ENCODE data around the gene TWIST2.

TWIST2 gene

DNA sequence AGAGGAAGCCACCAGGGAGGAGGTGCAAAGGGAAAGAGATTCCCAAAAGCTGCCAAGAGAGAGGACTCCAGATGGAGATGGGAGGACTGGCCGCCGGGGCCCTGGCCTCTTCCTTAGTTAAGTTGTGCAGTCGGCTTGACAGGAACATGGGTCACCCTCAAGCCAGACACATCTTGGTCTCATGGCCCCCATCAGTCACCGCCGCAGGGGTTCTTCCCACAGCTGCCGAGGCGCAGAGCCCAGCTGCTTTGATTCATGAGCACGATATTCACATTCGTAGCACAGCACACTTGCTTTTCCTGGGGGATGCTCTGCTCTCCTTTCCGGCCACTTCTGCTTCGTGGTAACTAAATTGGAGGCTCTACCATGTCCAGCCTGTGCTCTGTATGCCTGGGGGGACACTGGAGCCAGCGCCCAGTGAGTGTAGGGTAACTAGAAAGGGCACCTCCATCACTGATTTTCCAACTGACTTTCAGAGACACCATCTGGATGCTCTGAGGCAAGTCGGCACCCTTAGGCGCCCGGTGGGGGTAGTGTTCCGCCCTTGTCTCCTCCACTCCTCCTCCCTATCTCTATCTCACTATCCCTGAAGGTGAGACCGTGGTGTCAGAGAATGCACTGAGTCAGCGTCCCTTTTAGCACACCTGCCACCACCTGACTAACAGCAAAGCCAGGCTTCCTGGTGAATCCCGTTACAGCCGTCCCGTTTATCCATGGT lies 13.3 kb downstream of the TWIST2 start:
- DNase-seq (ENCODE audit: low read depth): no peak
- TF ChIP-seq, protein P1, sequence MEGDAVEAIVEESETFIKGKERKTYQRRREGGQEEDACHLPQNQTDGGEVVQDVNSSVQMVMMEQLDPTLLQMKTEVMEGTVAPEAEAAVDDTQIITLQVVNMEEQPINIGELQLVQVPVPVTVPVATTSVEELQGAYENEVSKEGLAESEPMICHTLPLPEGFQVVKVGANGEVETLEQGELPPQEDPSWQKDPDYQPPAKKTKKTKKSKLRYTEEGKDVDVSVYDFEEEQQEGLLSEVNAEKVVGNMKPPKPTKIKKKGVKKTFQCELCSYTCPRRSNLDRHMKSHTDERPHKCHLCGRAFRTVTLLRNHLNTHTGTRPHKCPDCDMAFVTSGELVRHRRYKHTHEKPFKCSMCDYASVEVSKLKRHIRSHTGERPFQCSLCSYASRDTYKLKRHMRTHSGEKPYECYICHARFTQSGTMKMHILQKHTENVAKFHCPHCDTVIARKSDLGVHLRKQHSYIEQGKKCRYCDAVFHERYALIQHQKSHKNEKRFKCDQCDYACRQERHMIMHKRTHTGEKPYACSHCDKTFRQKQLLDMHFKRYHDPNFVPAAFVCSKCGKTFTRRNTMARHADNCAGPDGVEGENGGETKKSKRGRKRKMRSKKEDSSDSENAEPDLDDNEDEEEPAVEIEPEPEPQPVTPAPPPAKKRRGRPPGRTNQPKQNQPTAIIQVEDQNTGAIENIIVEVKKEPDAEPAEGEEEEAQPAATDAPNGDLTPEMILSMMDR (IDR thresholded peaks at IDR 0.05; ENCODE audit: insufficient read depth, low read depth, low read length, missing control alignments): no peak
- no peak overlapping the region for H3K4me3 ChIP-seq (ENCODE audit: low read length)

DNA sequence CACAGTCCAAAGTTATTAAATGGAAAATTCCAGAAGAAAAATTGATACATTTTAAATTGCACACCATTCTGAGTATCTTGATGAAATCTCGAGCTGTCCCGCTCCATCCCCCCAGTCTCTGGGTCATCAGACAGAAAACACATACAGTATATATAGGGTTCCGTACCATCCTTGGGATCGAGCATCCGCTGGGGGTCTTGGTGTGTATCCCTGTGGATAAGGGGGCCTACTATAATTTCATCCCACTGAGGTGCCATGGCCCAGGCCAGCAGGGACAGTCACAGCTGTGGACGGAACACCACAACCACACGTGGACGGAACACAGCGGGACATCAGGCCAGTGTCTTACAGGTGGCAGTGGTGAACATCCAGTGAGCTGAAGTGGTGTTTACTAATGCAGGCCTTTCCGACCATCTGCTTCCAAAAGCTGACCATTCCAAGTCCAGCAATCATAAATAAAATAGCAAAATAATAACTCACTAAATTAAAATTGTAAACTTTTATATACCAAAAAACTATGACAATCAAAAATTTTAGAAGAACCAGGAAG lies 14.0 kb downstream of the TWIST2 start:
- no peak for DNase-seq (ENCODE audit: low read depth)
- no peak overlapping the region for H3K4me3 ChIP-seq (ENCODE audit: low read length)
- TF ChIP-seq, protein P1 (IDR thresholded peaks at IDR 0.05; ENCODE audit: insufficient read depth, low read depth, low read length, missing control alignments): no peak

DNA sequence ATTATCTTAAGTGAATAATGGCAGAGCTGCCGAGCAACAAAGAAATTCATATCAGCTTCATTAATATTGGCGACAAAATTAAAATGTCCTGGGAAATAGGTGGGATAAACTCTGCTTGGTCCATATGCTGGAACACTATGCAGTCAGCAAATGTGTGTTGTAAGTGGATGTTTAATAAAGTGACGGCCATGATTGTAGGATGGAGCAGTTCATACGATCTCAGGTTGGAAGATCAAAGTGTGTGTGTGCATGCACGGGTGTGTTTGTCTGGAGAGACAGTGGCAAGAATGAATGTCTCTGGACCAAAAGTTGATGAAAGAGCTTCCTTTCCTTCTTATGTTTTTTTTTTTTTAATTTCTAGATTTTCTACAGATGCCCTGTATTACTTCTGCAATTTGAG lies 14.8 kb downstream of the TWIST2 start:
- TF ChIP-seq, protein P1 (IDR thresholded peaks at IDR 0.05; ENCODE audit: insufficient read depth, low read depth, low read length, missing control alignments): no peak
- no peak for DNase-seq (ENCODE audit: low read depth)
- no peak overlapping the region for H3K4me3 ChIP-seq (ENCODE audit: low read length)

DNA sequence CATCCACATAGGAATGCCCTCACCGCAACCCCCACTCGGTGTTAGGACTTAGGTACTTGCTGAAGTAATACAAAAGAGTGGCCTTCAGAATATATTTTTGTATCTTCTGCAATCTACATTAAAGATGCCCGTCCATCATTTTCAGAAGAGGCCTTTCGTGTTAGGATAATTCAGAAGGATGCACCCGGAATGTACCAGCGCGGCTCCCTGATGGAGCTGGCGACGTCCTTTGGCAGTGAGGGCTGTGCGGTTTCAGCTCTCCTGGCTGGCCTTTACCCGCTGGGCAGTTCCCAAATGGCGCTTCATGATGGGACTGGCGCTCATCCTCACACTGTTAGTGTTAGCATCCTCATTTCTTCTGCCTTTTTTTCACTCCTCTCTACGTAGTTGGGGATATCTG lies 15.3 kb downstream of the TWIST2 start:
- TF ChIP-seq, protein P1 (IDR thresholded peaks at IDR 0.05; ENCODE audit: insufficient read depth, low read depth, low read length, missing control alignments): no peak
- DNase-seq (ENCODE audit: low read depth): no peak
- H3K4me3 ChIP-seq (ENCODE audit: low read length): no peak overlapping the region

DNA sequence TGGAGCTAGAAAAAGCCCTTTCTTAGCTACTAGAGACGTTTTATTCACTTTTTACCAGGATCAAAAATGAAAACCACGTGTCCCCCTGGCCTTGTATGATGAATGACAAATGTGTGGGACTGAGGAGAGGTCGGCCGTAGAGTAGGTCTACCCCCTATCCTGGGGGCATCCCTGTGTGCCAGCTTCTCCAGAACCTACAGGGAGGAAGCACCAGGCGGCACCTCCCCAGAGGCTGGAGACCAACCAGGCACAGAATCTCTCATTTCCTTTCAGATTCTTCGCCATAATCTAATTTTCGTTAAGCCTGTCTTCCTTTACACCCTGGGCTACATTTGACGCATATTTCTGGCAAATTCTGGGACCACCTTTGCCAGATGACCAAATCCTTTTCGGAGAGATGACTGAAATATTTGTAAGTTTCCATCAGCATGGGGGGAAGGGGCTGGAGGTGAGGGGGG lies 15.9 kb downstream of the TWIST2 start:
- DNase-seq (ENCODE audit: low read depth): no peak
- TF ChIP-seq, protein P1 (IDR thresholded peaks at IDR 0.05; ENCODE audit: insufficient read depth, low read depth, low read length, missing control alignments): no peak
- H3K4me3 ChIP-seq (ENCODE audit: low read length): no peak overlapping the region

DNA sequence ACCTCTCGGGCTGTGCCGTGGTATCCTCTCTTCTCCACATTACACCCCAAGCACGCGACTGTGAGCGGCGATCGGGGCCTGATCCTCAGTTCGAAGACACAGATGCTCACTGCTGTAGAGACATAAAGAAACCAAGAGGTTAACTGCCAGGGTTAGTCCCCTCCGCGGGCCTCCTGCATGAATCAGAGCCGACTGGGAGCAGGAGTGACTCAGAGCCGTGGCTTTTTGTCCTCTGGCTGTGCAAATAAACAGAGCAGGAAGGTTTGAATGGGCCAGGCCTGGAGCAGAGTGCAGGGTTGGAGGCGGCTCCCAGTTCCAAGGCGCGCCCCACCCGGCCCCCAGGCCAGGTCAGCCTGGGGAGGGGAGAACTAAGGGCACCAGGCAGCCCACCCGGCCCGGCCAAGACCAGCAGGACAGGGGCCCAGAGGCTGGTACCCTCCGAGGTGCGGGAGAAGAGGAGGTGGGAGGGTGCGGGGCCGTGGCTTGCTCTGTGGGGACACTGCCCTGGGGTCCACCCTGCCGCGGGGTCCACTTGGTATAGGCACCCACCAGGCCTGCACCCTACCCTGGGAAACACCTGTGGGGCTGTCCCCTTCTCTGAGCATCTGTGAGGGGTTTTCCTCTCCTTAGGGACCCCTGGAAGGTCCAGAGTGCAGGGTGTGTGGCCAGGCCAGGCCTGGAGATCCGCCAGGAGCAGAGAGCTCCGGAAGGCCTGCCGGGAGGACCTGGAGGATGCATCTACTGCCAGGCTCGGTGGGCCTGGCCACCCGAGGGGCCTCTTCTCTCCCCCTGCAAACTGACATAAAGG lies 16.5 kb downstream of the TWIST2 start:
- DNase-seq (ENCODE audit: low read depth): peak; percentile 97
- no peak overlapping the region for H3K4me3 ChIP-seq (ENCODE audit: low read length)
- TF ChIP-seq, protein P1 (IDR thresholded peaks at IDR 0.05; ENCODE audit: insufficient read depth, low read depth, low read length, missing control alignments): no peak

All from epithelial cell of esophagus (primary cell).